ENCODE results near the gene IFNGR2. TPM values are rescaled to one million over a fixed set of nuclear protein-coding genes. Genes with fewer than 3 reads are reported as not detected.
"Not testable (repeated sequence)": the region's sequence is repeated elsewhere in the genome, so short reads cannot be mapped to it uniquely, and the experiment has no call there.

The IFNGR2 gene
- total RNA-seq, 2 donors from 2014 or later: 88.1 to 122 TPM

GRCh38 chr21:33360281-33360680, 42.9 kb upstream of the IFNGR2 start:
- Histone ChIP-seq H3K36me3 (peaks cover 0 to 3% of the 10 kb centered on the region in 2 donors), H3K4me1 (replicated peaks) (no peaks in the 10 kb centered on the region), H3K4me3 (no peak overlapping the region), H3K27me3 (replicated peaks; ENCODE audit: insufficient read depth) (no peaks in the 10 kb centered on the region), H3K27ac (no peak overlapping the region), H3K9me3 (no peaks in the 10 kb centered on the region)
- intact Hi-C loops (cut with DNase I): loop anchor here (5.0 kb wide), 1 partner anchor 158 kb away; no protein-coding TSS in a partner anchor
- DNase-seq (ENCODE audit: low spot score): no peak
- TF ChIP-seq, protein P1, sequence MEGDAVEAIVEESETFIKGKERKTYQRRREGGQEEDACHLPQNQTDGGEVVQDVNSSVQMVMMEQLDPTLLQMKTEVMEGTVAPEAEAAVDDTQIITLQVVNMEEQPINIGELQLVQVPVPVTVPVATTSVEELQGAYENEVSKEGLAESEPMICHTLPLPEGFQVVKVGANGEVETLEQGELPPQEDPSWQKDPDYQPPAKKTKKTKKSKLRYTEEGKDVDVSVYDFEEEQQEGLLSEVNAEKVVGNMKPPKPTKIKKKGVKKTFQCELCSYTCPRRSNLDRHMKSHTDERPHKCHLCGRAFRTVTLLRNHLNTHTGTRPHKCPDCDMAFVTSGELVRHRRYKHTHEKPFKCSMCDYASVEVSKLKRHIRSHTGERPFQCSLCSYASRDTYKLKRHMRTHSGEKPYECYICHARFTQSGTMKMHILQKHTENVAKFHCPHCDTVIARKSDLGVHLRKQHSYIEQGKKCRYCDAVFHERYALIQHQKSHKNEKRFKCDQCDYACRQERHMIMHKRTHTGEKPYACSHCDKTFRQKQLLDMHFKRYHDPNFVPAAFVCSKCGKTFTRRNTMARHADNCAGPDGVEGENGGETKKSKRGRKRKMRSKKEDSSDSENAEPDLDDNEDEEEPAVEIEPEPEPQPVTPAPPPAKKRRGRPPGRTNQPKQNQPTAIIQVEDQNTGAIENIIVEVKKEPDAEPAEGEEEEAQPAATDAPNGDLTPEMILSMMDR (IDR thresholded peaks at IDR 0.05): no peak
- TF ChIP-seq POLR2A (IDR thresholded peaks at IDR 0.05) (no peak), POLR2AphosphoS5 (IDR thresholded peaks at IDR 0.05) (no peak)
- WGBS: 63% methylated on average over 6 of the region's 6 CpGs

GRCh38 chr21:33360881-33361602, 42.2 kb upstream of the IFNGR2 start:
- Histone ChIP-seq H3K4me3 (peak overlapping the region in 1 of 2 donors; percentile 1), H3K27ac (peak overlapping the region in 1 of 2 donors; percentile 30), H3K4me1 (replicated peaks) (no peaks in the 10 kb centered on the region), H3K36me3 (no peaks in the 10 kb centered on the region), H3K27me3 (replicated peaks; ENCODE audit: insufficient read depth) (no peaks in the 10 kb centered on the region), H3K9me3 (no peaks in the 10 kb centered on the region)
- DNase-seq (ENCODE audit: low spot score): peak; percentile 71
- WGBS: 24% methylated on average over 14 of the region's 14 CpGs
- intact Hi-C loops (cut with DNase I): loop anchor here (5.0 kb wide), 1 partner anchor 159 kb away; no protein-coding TSS in a partner anchor
- no peak for TF ChIP-seq POLR2A (IDR thresholded peaks at IDR 0.05)
- TF ChIP-seq, protein P1 (IDR thresholded peaks at IDR 0.05): peak; percentile 62 to 82 (median 76)

DNA sequence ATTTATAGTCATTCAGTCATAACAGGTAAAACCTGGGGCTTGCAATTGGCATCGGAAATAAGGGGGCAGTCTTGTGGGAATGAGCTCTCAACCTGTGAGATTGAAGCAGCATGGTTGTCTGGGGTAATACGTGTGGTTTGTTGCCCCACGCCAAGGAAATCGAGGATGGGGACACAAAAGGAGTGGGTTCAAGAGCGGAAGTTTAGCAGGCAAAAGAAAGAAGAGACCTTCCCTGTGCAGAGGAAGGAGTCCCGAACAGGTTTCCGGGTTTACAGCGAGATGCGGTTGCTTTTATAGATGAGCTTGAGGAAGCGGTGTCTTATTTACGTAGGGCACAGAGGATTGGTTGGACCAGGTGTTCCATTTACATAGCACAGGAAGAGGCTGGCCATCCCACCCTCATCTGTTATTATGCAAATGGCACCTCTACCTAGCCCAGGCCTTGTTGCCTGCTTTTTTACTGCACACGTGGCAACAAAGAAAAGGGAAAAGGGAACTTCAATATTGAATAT, 41.1 kb upstream of the IFNGR2 start:
- no peaks in the 10 kb centered on the region for H3K36me3 ChIP-seq
- no peak overlapping the region for H3K27ac ChIP-seq
- no peaks in the 10 kb centered on the region for H3K27me3 ChIP-seq (replicated peaks; ENCODE audit: insufficient read depth)
- no peaks in the 10 kb centered on the region for H3K4me1 ChIP-seq (replicated peaks)
- H3K9me3 ChIP-seq: no peaks in the 10 kb centered on the region
- intact Hi-C loops (cut with DNase I): loop anchor here (5.0 kb wide), 1 partner anchor 160 kb away; no protein-coding TSS in a partner anchor
- TF ChIP-seq POLR2AphosphoS5 (IDR thresholded peaks at IDR 0.05) (peak; percentile 76), POLR2A (IDR thresholded peaks at IDR 0.05) (peak; percentile 53)
- TF ChIP-seq, protein P1 (IDR thresholded peaks at IDR 0.05): no peak
- WGBS: 24% methylated on average over 12 of the region's 12 CpGs
- peak overlapping the region in 1 of 2 donors; percentile 9 for H3K4me3 ChIP-seq
- DNase-seq (ENCODE audit: low spot score): peak; percentile 44

GRCh38 chr21:33363911-33364609, 39.2 kb upstream of the IFNGR2 start:
- H3K9me3 ChIP-seq; H3K4me1 ChIP-seq (replicated peaks); H3K4me3 ChIP-seq; H3K27me3 ChIP-seq (replicated peaks; ENCODE audit: insufficient read depth); H3K27ac ChIP-seq; DNase-seq (ENCODE audit: low spot score); H3K36me3 ChIP-seq: not testable (repeated sequence)
- intact Hi-C loops (cut with DNase I): loop anchor here (5.0 kb wide), 1 partner anchor 162 kb away; no protein-coding TSS in a partner anchor
- 73% methylated on average over 10 of the region's 10 CpGs for WGBS

GRCh38 chr21:33364830-33365229, 38.4 kb upstream of the IFNGR2 start:
- Histone ChIP-seq H3K4me3 (no peak overlapping the region), H3K36me3 (no peaks in the 10 kb centered on the region), H3K27ac (no peak overlapping the region), H3K9me3 (no peaks in the 10 kb centered on the region), H3K4me1 (replicated peaks) (no peaks in the 10 kb centered on the region), H3K27me3 (replicated peaks; ENCODE audit: insufficient read depth) (no peaks in the 10 kb centered on the region)
- no peak for DNase-seq (ENCODE audit: low spot score)
- 92% methylated on average over 5 of the region's 5 CpGs for WGBS
- intact Hi-C loops (cut with DNase I): loop anchor here (5.0 kb wide), 1 partner anchor 163 kb away; no protein-coding TSS in a partner anchor
- TF ChIP-seq POLR2AphosphoS5 (IDR thresholded peaks at IDR 0.05): no peak
- TF ChIP-seq POLR2A (IDR thresholded peaks at IDR 0.05): no peak
- TF ChIP-seq, protein P1 (IDR thresholded peaks at IDR 0.05): no peak
